ENCODE data around the gene SFPQ. TPM values are rescaled to one million over a fixed set of nuclear protein-coding genes. Genes with fewer than 3 reads are reported as not detected.
"Not testable (repeated sequence)": the region's sequence is repeated elsewhere in the genome, so short reads cannot be mapped to it uniquely, and the experiment has no call there.

SFPQ gene
- total RNA-seq, 1 experiment from 2014 or later, result 125 TPM

DNA sequence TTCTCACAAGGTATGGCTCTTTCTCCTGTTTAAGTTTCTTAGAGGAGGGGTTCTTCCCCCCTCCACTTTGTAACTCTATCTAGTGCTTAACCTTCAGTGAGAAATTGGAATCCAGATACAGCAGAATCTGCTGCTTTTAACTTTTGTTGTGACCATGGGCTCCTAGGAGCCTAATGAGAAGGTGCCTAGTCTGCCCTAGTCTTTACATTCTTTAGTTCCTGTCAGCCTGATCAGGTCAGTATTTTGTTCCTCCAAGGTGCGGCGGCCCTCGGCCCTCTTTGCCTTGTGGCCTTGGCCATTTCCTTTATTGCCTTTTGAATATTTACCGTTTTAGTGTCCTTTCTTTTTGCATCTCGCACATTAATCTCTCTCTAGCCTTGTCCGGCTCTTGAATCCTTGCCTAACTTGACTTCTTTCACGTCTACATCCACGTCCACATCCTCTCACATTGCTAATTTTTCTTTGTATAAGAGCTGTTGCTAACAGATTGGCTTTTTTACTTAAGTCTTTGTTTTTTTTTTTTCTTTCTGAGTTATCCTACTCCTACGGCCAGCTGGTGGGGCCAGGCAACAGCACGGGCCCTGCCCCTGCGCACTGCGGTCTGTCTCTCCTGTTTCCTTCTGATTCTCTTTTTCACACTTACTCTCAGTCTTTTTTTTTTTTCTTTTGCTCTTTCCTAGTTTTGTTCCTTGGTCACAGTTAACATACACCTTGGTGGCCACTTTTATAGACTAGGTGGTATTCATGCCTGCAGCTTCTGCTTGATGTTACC lies 49.0 kb downstream of the SFPQ start:
- no peak for DNase-seq (ENCODE audit: low read depth)

GRCh38 chr1:35142728-35143127 lies 50.2 kb downstream of the SFPQ start:
- not testable (repeated sequence) for DNase-seq (ENCODE audit: low read depth)

DNA sequence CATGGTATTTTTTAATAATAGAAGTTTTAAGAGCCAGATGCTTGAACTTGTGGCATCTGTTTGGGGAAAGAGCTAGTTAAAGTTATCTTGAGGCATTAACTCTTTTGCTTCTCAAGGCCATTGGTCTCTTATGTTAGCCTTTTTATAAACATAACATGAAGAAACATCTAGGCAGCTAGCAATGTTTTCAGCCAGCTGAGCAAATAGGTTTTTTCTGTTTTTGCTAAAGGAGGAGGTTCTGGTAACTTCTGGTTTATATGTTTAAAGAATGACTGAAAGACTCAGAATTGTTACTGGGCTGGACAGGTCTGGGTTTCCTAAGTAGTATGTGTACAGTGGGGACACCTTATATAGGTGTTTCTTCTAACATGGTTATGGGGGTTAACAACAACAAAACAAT lies 50.7 kb downstream of the SFPQ start:
- not testable (repeated sequence) for DNase-seq (ENCODE audit: low read depth)

DNA sequence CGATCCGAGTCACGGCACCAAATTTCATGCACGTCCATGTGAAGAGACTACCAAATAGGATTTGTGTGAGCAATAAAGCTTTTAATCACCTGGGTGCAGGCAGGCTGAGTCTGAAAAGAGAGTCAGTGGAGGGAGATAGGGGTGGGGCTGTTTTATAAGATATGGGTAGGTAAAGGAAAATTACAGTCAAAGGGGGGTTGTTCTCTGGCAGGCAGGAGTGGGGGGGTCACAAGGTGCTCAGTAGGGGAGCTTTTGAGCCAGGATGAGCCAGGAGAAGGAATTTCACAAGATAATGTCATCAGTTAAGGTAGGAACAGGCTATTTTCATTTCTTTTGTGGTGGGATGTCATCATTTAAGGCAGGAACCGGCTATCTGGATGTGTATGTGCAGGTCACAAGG lies 55.4 kb downstream of the SFPQ start:
- not testable (repeated sequence) for DNase-seq (ENCODE audit: low read depth)

DNA sequence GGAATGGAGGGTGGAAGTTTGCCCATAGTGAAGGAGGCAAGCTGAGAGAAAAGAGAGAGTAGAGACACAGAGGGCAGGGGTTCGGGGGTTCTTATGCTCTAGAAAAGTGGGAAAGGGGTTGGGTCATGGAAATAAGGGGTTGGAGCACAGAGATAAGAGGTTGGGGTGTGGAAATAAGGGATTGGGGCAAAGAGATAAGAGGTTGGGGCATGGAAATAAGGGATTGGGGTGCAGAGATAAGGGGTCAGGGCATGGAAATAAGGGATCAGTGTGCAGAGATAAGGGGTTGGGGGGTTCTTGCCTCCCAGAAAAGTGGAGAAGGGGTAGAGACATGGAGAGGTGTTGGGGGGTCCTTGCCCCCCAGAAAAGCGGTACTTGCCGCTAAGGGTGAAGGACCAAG lies 56.2 kb downstream of the SFPQ start:
- no peak for DNase-seq (ENCODE audit: low read depth)

Other genes starting within 250 kb of the SFPQ start
- gene TMEM35B, start 207.8 kb downstream of the SFPQ start, total RNA-seq (2014; rRNA removed; shearing (Covaris generic)), result 40.6 and 41.9 TPM in 2 replicates
- gene ZMYM6, start 161.2 kb downstream of the SFPQ start, total RNA-seq (2014; rRNA removed; shearing (Covaris generic)), result 17.2 and 18.5 TPM in 2 replicates
- 24.5 and 25.8 TPM in 2 replicates for gene ZMYM1, start 113.8 kb downstream of the SFPQ start, total RNA-seq (2014; rRNA removed; shearing (Covaris generic))
- 23.3 and 28.4 TPM in 2 replicates for gene ZMYM4, start 75.6 kb upstream of the SFPQ start, total RNA-seq (2014; rRNA removed; shearing (Covaris generic))

Measured in RPMI7951 (cell line).